ENCODE data around the gene OSBPL9.

- no peak for TF ChIP-seq CTCF (optimal IDR thresholded peaks at IDR 0.05 in 1 of 3, IDR thresholded peaks at IDR 0.05 in 1 of 3, conservative IDR thresholded peaks at IDR 0.05 in 1 of 3; ENCODE audit: extremely low read depth in 1 of 3, insufficient read depth in 2 of 3, low read length in 3 of 3)
- no peak for TF ChIP-seq EZH2 (IDR thresholded peaks at IDR 0.05; ENCODE audit: low read length)
These were observed 27.8 kb downstream of the OSBPL9 start for GRCh38 chr1:51644533-51645197.

Measured in keratinocyte (primary cell).